T-helper 9 cell (primary cell): ENCODE measurements around the gene MEOX1.

Experiments
- DNase-seq: peaks from one replicate; pipeline ENCODE4 v3.0.0-alpha.2; 2020

MEOX1 gene

GRCh38 chr17:43679911-43680310 is 18.2 kb upstream of the MEOX1 start:
- DNase-seq, result no peak

- no peak for DNase-seq
Observed at GRCh38 chr17:43679401-43679800, 17.7 kb upstream of the MEOX1 start.

GRCh38 chr17:43676471-43676870 is 14.7 kb upstream of the MEOX1 start:
- no peak for DNase-seq

- no peak for DNase-seq
Observed at GRCh38 chr17:43674394-43674793, 12.7 kb upstream of the MEOX1 start.

- peak; percentile 70 for DNase-seq
Observed at GRCh38 chr17:43673516-43674323, 12.0 kb upstream of the MEOX1 start.

GRCh38 chr17:43671755-43672519 is 10.2 kb upstream of the MEOX1 start:
- DNase-seq, result no peak

- DNase-seq, result no peak
Observed at GRCh38 chr17:43671031-43671692, 9.4 kb upstream of the MEOX1 start.

GRCh38 chr17:43670645-43671030 is 8.9 kb upstream of the MEOX1 start:
- DNase-seq, result no peak

GRCh38 chr17:43669971-43670644 is 8.4 kb upstream of the MEOX1 start:
- DNase-seq, result no peak

GRCh38 chr17:43667947-43668348 is 6.2 kb upstream of the MEOX1 start:
- no peak for DNase-seq

GRCh38 chr17:43667506-43667905 is 5.8 kb upstream of the MEOX1 start:
- no peak for DNase-seq

- DNase-seq, result no peak
Observed at GRCh38 chr17:43665937-43666236, 4.2 kb upstream of the MEOX1 start.

- DNase-seq, result no peak
Observed at GRCh38 chr17:43665084-43665936, 3.6 kb upstream of the MEOX1 start.

- no peak for DNase-seq
Observed at GRCh38 chr17:43664096-43664495, 2.4 kb upstream of the MEOX1 start.

GRCh38 chr17:43663383-43663782 is 1.7 kb upstream of the MEOX1 start:
- DNase-seq, result no peak

- no peak for DNase-seq
Observed at GRCh38 chr17:43662413-43663141, 855 bp upstream of the MEOX1 start.

GRCh38 chr17:43660816-43661493 is 767 bp downstream of the MEOX1 start:
- DNase-seq, result no peak

GRCh38 chr17:43659823-43660617 is 1.7 kb downstream of the MEOX1 start:
- no peak for DNase-seq

GRCh38 chr17:43658900-43659299 is 2.8 kb downstream of the MEOX1 start:
- no peak for DNase-seq

GRCh38 chr17:43655693-43656255 is 5.9 kb downstream of the MEOX1 start:
- DNase-seq, result no peak
